ENCODE measurements around the gene PHACTR1.
"Not testable (repeated sequence)": the region's sequence is repeated elsewhere in the genome, so short reads cannot be mapped to it uniquely, and the experiment has no call there.

Gene PHACTR1

DNA sequence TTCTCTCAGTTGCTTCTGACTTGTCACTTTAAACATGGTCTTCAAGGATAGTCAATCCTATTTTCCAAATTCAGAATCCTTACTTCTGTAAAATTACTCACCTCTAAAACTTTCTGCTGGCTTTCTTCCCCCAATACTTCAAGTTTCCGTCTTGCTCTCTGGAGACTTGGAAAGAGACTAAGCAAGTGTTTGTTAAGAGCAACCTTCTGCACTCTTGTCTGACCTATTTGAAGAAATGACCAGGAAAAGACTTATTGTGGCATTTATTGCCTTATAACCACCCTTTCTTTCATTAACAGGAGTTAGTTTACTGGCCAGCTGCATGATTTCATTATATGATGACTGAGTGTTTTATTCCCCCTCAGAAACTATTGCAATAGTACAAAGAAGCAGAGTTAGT, 430.8 kb downstream of the PHACTR1 start:
- no peaks in the 10 kb centered on the region for H3K27me3 ChIP-seq (ENCODE audit: control insufficient read depth in 1 of 2, insufficient read depth in 2 of 2, low read length in 2 of 2)
- H3K9ac ChIP-seq (ENCODE audit: low read length): no peak overlapping the region
- no peaks in the 10 kb centered on the region for H3K9me3 ChIP-seq (ENCODE audit: low read length)
- H3K36me3 ChIP-seq (ENCODE audit: insufficient read depth, low read length): no peaks in the 10 kb centered on the region
- no peaks in the 10 kb centered on the region for H3K4me1 ChIP-seq (ENCODE audit: insufficient read depth, low read length)
- no peak overlapping the region for H3K4me3 ChIP-seq (ENCODE audit: low read depth in 1 of 2, low read length in 2 of 2)
- H3K27ac ChIP-seq (ENCODE audit: low read depth, low read length): no peak overlapping the region

GRCh38 chr6:13147782-13148181, 431.2 kb downstream of the PHACTR1 start:
- H3K27ac ChIP-seq (ENCODE audit: low read depth, low read length): no peak overlapping the region
- no peak overlapping the region for H3K9ac ChIP-seq (ENCODE audit: low read length)
- H3K4me3 ChIP-seq (ENCODE audit: low read depth in 1 of 2, low read length in 2 of 2): no peak overlapping the region
- no peaks in the 10 kb centered on the region for H3K9me3 ChIP-seq (ENCODE audit: low read length)
- no peaks in the 10 kb centered on the region for H3K27me3 ChIP-seq (ENCODE audit: control insufficient read depth in 1 of 2, insufficient read depth in 2 of 2, low read length in 2 of 2)
- H3K4me1 ChIP-seq (ENCODE audit: insufficient read depth, low read length): peaks cover 3% of the 10 kb centered on the region
- H3K36me3 ChIP-seq (ENCODE audit: insufficient read depth, low read length): no peaks in the 10 kb centered on the region

DNA sequence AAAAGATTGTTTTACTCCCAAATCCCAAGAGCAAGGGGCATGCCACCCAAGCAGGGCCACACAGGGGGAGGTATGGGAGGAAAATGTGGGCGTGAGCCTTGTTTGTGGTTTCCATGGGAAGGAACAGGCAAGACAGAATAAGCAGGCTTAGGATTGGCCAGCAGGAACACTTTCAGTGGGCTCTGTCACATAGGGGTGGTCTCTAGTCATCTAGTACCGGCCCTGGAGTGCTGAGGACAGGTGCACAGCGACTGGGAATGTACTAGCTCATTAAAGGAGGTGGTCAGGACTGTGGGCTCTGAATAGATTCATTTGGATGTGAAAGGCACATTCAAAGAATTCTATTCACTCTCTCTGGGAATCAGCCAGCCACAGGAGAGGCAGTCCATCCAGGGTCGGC, 436.2 kb downstream of the PHACTR1 start:
- H3K36me3 ChIP-seq (ENCODE audit: insufficient read depth, low read length): no peaks in the 10 kb centered on the region
- H3K9ac ChIP-seq (ENCODE audit: low read length): no peak overlapping the region
- no peak overlapping the region for H3K27ac ChIP-seq (ENCODE audit: low read depth, low read length)
- H3K27me3 ChIP-seq (ENCODE audit: control insufficient read depth in 1 of 2, insufficient read depth in 2 of 2, low read length in 2 of 2): no peaks in the 10 kb centered on the region
- peaks cover 10% of the 10 kb centered on the region for H3K4me1 ChIP-seq (ENCODE audit: insufficient read depth, low read length)
- no peak overlapping the region for H3K4me3 ChIP-seq (ENCODE audit: low read depth in 1 of 2, low read length in 2 of 2)
- no peaks in the 10 kb centered on the region for H3K9me3 ChIP-seq (ENCODE audit: low read length)

DNA sequence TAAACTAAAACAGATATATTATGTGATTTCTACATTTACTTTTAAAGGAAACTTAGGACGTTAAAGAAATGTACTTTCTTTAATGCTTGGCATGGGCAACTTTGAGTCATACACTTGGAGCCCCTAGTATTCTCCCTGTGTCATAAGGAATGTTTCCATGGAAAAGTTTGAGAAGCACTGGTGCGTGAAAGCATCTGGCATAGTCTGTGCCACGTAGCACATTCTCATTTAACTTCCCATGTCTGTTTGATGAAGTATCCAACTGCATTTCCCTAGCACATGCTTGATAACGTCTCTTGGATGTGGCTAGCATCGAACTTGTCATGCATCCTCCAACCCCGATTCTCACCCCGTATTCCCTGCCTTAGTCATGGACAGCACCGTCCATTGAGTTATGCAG, 439.8 kb downstream of the PHACTR1 start:
- H3K36me3 ChIP-seq (ENCODE audit: insufficient read depth, low read length): no peaks in the 10 kb centered on the region
- peaks cover 10% of the 10 kb centered on the region for H3K4me1 ChIP-seq (ENCODE audit: insufficient read depth, low read length)
- H3K9me3 ChIP-seq (ENCODE audit: low read length): no peaks in the 10 kb centered on the region
- H3K27ac ChIP-seq (ENCODE audit: low read depth, low read length): no peak overlapping the region
- H3K9ac ChIP-seq (ENCODE audit: low read length): no peak overlapping the region
- H3K27me3 ChIP-seq (ENCODE audit: control insufficient read depth in 1 of 2, insufficient read depth in 2 of 2, low read length in 2 of 2): no peaks in the 10 kb centered on the region
- no peak overlapping the region for H3K4me3 ChIP-seq (ENCODE audit: low read depth in 1 of 2, low read length in 2 of 2)

DNA sequence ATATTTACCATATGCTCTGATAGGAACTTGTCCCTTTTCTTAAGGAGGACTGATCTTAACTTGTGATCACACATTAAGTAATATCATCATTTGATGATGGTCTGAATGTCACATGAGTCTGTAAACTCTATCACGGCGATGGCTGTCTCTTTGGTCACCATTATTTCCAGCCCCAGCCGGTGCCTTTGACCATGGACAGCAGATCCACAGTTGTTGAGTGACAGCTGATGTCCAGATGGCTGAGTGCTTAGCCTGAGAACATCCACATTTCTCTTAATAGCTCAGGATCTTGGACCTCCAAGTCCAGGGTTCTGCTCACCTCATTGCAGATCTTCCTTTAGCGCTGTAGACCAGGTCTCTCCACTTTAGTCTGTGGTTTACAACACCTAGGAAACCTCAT, 440.7 kb downstream of the PHACTR1 start:
- H3K27ac ChIP-seq (ENCODE audit: low read depth, low read length): no peak overlapping the region
- no peak overlapping the region for H3K4me3 ChIP-seq (ENCODE audit: low read depth in 1 of 2, low read length in 2 of 2)
- H3K36me3 ChIP-seq (ENCODE audit: insufficient read depth, low read length): no peaks in the 10 kb centered on the region
- H3K9me3 ChIP-seq (ENCODE audit: low read length): no peaks in the 10 kb centered on the region
- H3K27me3 ChIP-seq (ENCODE audit: control insufficient read depth in 1 of 2, insufficient read depth in 2 of 2, low read length in 2 of 2): no peaks in the 10 kb centered on the region
- H3K9ac ChIP-seq (ENCODE audit: low read length): no peak overlapping the region
- peaks cover 10% of the 10 kb centered on the region for H3K4me1 ChIP-seq (ENCODE audit: insufficient read depth, low read length)

DNA sequence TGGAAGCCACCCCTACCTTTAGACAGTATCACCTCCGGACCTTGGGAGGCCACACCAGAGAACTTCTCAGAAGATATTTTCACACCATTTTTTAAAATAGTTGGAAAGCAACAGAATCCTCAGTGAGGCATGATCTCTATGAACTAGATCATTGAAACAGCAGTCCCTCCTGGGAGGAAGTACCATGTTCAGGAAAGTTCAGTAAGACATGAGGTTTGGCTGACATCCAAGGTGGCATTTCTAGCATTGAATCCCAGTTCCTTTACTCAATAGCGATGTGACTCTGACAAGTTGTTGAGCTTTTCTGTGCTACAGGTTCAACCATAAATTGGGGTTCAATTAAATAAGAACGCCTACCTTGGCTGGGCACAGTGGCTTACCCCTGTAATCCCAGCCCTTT, 442.7 kb downstream of the PHACTR1 start:
- Histone ChIP-seq H3K4me1 (ENCODE audit: insufficient read depth, low read length) (no peaks in the 10 kb centered on the region), H3K27me3 (ENCODE audit: control insufficient read depth in 1 of 2, insufficient read depth in 2 of 2, low read length in 2 of 2) (no peaks in the 10 kb centered on the region), H3K27ac (ENCODE audit: low read depth, low read length) (no peak overlapping the region), H3K9ac (ENCODE audit: low read length) (no peak overlapping the region), H3K36me3 (ENCODE audit: insufficient read depth, low read length) (no peaks in the 10 kb centered on the region), H3K4me3 (ENCODE audit: low read depth in 1 of 2, low read length in 2 of 2) (no peak overlapping the region), H3K9me3 (ENCODE audit: low read length) (no peaks in the 10 kb centered on the region)

DNA sequence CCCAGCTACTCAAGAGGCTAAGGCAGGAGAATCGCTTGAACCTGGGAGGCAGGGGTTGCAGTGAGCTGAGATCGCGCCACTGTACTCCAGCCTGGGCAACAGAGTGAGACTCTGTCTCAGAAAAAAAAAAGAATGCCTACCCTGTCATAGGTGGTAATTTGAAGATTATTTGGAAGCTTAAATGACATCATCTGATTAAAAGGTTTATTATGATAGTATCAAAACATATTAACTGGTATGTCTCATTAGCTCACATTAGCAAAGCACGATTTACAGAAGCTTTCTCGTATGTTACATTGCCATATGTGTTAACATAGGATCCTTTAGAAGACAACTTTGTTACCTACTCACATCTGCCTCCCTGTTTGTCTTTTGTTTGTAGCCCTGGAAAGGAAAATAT, 443.3 kb downstream of the PHACTR1 start:
- H3K4me3 ChIP-seq (ENCODE audit: low read depth in 1 of 2, low read length in 2 of 2); H3K9me3 ChIP-seq (ENCODE audit: low read length); H3K27me3 ChIP-seq (ENCODE audit: control insufficient read depth in 1 of 2, insufficient read depth in 2 of 2, low read length in 2 of 2); H3K36me3 ChIP-seq (ENCODE audit: insufficient read depth, low read length); H3K4me1 ChIP-seq (ENCODE audit: insufficient read depth, low read length); H3K27ac ChIP-seq (ENCODE audit: low read depth, low read length); H3K9ac ChIP-seq (ENCODE audit: low read length): not testable (repeated sequence)

DNA sequence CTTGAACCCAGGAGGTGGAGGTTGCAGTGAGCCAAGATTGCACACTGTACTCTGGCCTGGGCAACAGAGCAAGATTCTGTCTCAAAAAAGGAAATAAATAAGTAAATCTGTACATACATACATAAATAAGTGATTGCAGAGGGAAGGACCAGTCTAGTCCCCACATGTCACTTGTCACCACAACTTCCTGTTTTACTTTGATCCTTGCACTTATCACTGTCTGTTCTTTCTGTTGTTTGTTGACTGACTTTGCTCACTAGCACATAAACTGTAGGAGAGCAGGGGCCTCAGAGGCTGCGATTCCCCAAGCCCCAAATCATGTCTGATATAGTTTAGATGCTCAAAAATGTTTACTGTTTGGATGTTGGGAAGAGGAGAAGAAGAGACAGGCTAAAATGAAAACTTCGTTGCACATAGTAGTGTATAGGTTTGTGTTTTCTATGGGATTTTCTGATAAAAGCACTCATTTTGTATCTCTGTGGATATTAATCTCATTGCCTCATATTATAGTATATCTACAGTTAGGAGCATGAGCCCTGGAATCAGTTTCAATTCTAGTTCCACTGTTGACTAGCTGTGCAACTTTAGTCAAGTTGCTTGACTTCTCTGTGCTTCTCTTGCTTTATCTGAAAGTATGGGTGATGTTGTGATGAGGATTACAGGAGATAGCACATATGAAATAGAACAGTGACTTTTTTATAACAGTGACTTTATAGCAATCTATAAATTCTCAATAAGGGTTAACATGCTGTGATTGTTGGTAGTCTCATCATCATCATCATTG, 446.8 kb downstream of the PHACTR1 start:
- Histone ChIP-seq H3K4me3 (ENCODE audit: low read depth in 1 of 2, low read length in 2 of 2) (no peak overlapping the region), H3K27ac (ENCODE audit: low read depth, low read length) (no peak overlapping the region), H3K4me1 (ENCODE audit: insufficient read depth, low read length) (no peaks in the 10 kb centered on the region), H3K27me3 (ENCODE audit: control insufficient read depth in 1 of 2, insufficient read depth in 2 of 2, low read length in 2 of 2) (no peaks in the 10 kb centered on the region), H3K9ac (ENCODE audit: low read length) (no peak overlapping the region), H3K36me3 (ENCODE audit: insufficient read depth, low read length) (no peaks in the 10 kb centered on the region), H3K9me3 (ENCODE audit: low read length) (no peaks in the 10 kb centered on the region)

- no peaks in the 10 kb centered on the region for H3K27me3 ChIP-seq (ENCODE audit: control insufficient read depth in 1 of 2, insufficient read depth in 2 of 2, low read length in 2 of 2)
- H3K27ac ChIP-seq (ENCODE audit: low read depth, low read length): no peak overlapping the region
- no peaks in the 10 kb centered on the region for H3K9me3 ChIP-seq (ENCODE audit: low read length)
- H3K4me1 ChIP-seq (ENCODE audit: insufficient read depth, low read length): no peaks in the 10 kb centered on the region
- no peak overlapping the region for H3K4me3 ChIP-seq (ENCODE audit: low read depth in 1 of 2, low read length in 2 of 2)
- H3K36me3 ChIP-seq (ENCODE audit: insufficient read depth, low read length): no peaks in the 10 kb centered on the region
- no peak overlapping the region for H3K9ac ChIP-seq (ENCODE audit: low read length)
Observed at GRCh38 chr6:13164291-13164690, 447.7 kb downstream of the PHACTR1 start.

DNA sequence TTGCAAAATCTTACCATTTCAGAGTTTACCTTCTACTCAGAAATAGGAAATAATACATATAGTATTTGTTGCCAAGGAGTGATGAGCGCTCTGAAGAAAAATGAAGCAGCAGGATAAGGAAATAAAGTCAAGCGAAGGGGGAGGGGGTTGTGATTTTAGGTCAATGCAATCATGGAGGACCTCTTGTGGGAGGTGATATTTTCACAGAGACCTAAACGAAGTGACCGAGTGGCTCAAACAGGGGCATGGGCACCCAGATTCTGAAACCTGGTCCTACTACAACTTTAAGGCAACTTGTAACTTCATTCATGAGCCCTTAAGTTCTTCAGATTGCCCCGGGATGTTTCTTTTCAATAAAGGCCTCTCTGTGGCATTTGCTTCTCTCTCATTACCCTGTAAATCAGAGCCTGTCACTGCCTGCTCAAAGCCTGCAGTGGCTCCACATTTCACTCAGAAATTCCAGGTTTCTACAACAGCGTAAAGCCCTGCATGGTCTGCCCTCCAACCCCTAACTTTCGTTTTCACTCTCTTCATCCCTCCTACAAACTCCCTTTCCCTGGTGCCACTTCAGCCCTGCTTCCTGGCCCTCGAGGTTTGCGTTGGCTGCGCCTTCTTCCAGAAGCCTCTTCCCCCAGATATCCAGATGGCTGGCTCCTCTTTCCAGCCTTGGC, 449.1 kb downstream of the PHACTR1 start:
- H3K27me3 ChIP-seq (ENCODE audit: control insufficient read depth in 1 of 2, insufficient read depth in 2 of 2, low read length in 2 of 2): no peaks in the 10 kb centered on the region
- no peaks in the 10 kb centered on the region for H3K36me3 ChIP-seq (ENCODE audit: insufficient read depth, low read length)
- no peaks in the 10 kb centered on the region for H3K4me1 ChIP-seq (ENCODE audit: insufficient read depth, low read length)
- H3K4me3 ChIP-seq (ENCODE audit: low read depth in 1 of 2, low read length in 2 of 2): no peak overlapping the region
- no peak overlapping the region for H3K9ac ChIP-seq (ENCODE audit: low read length)
- H3K27ac ChIP-seq (ENCODE audit: low read depth, low read length): no peak overlapping the region
- H3K9me3 ChIP-seq (ENCODE audit: low read length): no peaks in the 10 kb centered on the region

GRCh38 chr6:13166269-13166668, 449.7 kb downstream of the PHACTR1 start:
- H3K27ac ChIP-seq (ENCODE audit: low read depth, low read length): no peak overlapping the region
- H3K9ac ChIP-seq (ENCODE audit: low read length): no peak overlapping the region
- no peaks in the 10 kb centered on the region for H3K4me1 ChIP-seq (ENCODE audit: insufficient read depth, low read length)
- no peaks in the 10 kb centered on the region for H3K27me3 ChIP-seq (ENCODE audit: control insufficient read depth in 1 of 2, insufficient read depth in 2 of 2, low read length in 2 of 2)
- no peak overlapping the region for H3K4me3 ChIP-seq (ENCODE audit: low read depth in 1 of 2, low read length in 2 of 2)
- no peaks in the 10 kb centered on the region for H3K9me3 ChIP-seq (ENCODE audit: low read length)
- no peaks in the 10 kb centered on the region for H3K36me3 ChIP-seq (ENCODE audit: insufficient read depth, low read length)

GRCh38 chr6:13166916-13167315, 450.3 kb downstream of the PHACTR1 start:
- Histone ChIP-seq H3K27ac (ENCODE audit: low read depth, low read length) (no peak overlapping the region), H3K9me3 (ENCODE audit: low read length) (no peaks in the 10 kb centered on the region), H3K36me3 (ENCODE audit: insufficient read depth, low read length) (no peaks in the 10 kb centered on the region), H3K4me3 (ENCODE audit: low read depth in 1 of 2, low read length in 2 of 2) (no peak overlapping the region), H3K27me3 (ENCODE audit: control insufficient read depth in 1 of 2, insufficient read depth in 2 of 2, low read length in 2 of 2) (no peaks in the 10 kb centered on the region), H3K4me1 (ENCODE audit: insufficient read depth, low read length) (no peaks in the 10 kb centered on the region), H3K9ac (ENCODE audit: low read length) (no peak overlapping the region)

Measured in muscle layer of colon (tissue), 2 donors.